Gastrocnemius medialis (tissue), 4 donors: ENCODE results near the gene LPCAT1. TPM values are rescaled to one million over a fixed set of nuclear protein-coding genes. Genes with fewer than 3 reads are reported as not detected.
A peak's percentile ranks its signal among the peaks of the same experiment; 100 is the strongest.

ENCODE experiments used
- ATAC-seq, 2 donors: fragments of 150-250 bp; one replicate each; pipeline ENCODE4 v1.9.1; 2016
- DNase-seq, 2 donors: peaks; one replicate each; pipeline ENCODE4 v3.0.0-alpha.2; 2019
- H3K27ac ChIP-seq, 4 donors: fragments of 200-600 bp; sonication (generic); 1 replicate in 1 of 4; 2 replicates in 3 of 4; pipeline ENCODE4 v1.5.1; 2016 to 2018; ENCODE audit warnings: mild to moderate bottlenecking in 2 of 4, moderate library complexity in 1 of 4
- H3K27me3 ChIP-seq, 3 donors: fragments of 200-600 bp; sonication (generic) in 2 of 3; 1 replicate in 1 of 3; 2 replicates in 2 of 3; pipeline versions ENCODE4 v1.5.1 to v1.6.0; 2016 to 2019; ENCODE audit warnings: mild to moderate bottlenecking in 1 of 3, moderate library complexity in 1 of 3
- H3K36me3 ChIP-seq, 2 donors: fragments of 200-600 bp; sonication (generic) in 1 of 2; one replicate each; pipeline ENCODE4 v1.5.1; 2017 to 2018
- H3K4me1 ChIP-seq, 2 donors: fragments of 200-600 bp; sonication (generic) in 1 of 2; one replicate each; pipeline ENCODE4 v1.5.1; 2016 to 2017; ENCODE audit warnings: mild to moderate bottlenecking in 2 of 2
- H3K4me3 ChIP-seq, 4 donors: fragments of 200-600 bp; sonication (generic) in 3 of 4; 1 replicate in 1 of 4; 2 replicates in 3 of 4; pipeline ENCODE4 v1.5.1; 2016 to 2019; ENCODE audit warnings: mild to moderate bottlenecking in 2 of 4
- H3K9me3 ChIP-seq, 3 donors: fragments of 200-600 bp; sonication (generic) in 2 of 3; 1 replicate in 1 of 3; 2 replicates in 2 of 3; pipeline ENCODE4 v1.5.1; 2016 to 2019
- POLR2A ChIP-seq, 2 donors: fragments of 450-650 bp; IDR thresholded peaks; one replicate each; pipeline ENCODE4 v1.6.1; 2017; ENCODE audit warnings: antibody characterized with exemption in 2 of 2, mild to moderate bottlenecking in 2 of 2, moderate library complexity in 2 of 2
- in situ Hi-C, 4 donors: fragments of 200-750 bp; cut with MboI; loops; one replicate each; pipeline versions ENCODE4 v1.15.0 to v1.8.0; 2017; ENCODE audit warnings: low sequenced_read_pairs in 4 of 4
- intact Hi-C: fragments of 100-400 bp; cut with DNase I; formaldehyde crosslinking; loops from one replicate; pipeline ENCODE4 v1.15.1; 2023; ENCODE audit warnings: low total_unique reads
- total RNA-seq, 4 donors: library from RNA; depleted of rRNA; stranded (reverse); fragments of >200 nt; gene quantifications; one replicate each; pipeline versions ENCODE4 v1.1.0 to v1.2.3, GENCODE V29; 2016
- TF ChIP-seq, protein P1 (sequence below), 5 experiments: fragments of 450-650 bp in 3 of 5; fragments of 200-600 bp in 2 of 5; sonication (generic) in 2 of 5; IDR thresholded peaks in 4 of 5; conservative IDR thresholded peaks in 1 of 5; 1 replicate in 4 of 5; 2 replicates in 1 of 5; pipeline ENCODE4 v1.5.1; 2016 to 2019; ENCODE audit warnings: antibody characterized with exemption in 5 of 5, mild to moderate bottlenecking in 3 of 5, moderate library complexity in 3 of 5

LPCAT1 gene
- total RNA-seq, 4 donors from 2014 or later: 1.4 to 9.2 (median 4.2) TPM

- intact Hi-C loops (no loop called here), in situ Hi-C loops (no loop called here)
- ATAC-seq: no peak
- Histone ChIP-seq H3K4me1 (no peaks in the 10 kb centered on the region), H3K9me3 (no peaks in the 10 kb centered on the region), H3K4me3 (no peak overlapping the region), H3K36me3 (no peaks in the 10 kb centered on the region), H3K27ac (no peak overlapping the region), H3K27me3 (no peaks in the 10 kb centered on the region)
- TF ChIP-seq, protein P1, sequence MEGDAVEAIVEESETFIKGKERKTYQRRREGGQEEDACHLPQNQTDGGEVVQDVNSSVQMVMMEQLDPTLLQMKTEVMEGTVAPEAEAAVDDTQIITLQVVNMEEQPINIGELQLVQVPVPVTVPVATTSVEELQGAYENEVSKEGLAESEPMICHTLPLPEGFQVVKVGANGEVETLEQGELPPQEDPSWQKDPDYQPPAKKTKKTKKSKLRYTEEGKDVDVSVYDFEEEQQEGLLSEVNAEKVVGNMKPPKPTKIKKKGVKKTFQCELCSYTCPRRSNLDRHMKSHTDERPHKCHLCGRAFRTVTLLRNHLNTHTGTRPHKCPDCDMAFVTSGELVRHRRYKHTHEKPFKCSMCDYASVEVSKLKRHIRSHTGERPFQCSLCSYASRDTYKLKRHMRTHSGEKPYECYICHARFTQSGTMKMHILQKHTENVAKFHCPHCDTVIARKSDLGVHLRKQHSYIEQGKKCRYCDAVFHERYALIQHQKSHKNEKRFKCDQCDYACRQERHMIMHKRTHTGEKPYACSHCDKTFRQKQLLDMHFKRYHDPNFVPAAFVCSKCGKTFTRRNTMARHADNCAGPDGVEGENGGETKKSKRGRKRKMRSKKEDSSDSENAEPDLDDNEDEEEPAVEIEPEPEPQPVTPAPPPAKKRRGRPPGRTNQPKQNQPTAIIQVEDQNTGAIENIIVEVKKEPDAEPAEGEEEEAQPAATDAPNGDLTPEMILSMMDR (IDR thresholded peaks at IDR 0.05 in 4 of 5, conservative IDR thresholded peaks at IDR 0.05 in 1 of 5): no peak
- no peak for TF ChIP-seq POLR2A (IDR thresholded peaks at IDR 0.05)
- peak in 1 of 2 donors; percentile 9 for DNase-seq
Measured at GRCh38 chr5:1511651-1512540, 11.9 kb downstream of the LPCAT1 start.

DNA sequence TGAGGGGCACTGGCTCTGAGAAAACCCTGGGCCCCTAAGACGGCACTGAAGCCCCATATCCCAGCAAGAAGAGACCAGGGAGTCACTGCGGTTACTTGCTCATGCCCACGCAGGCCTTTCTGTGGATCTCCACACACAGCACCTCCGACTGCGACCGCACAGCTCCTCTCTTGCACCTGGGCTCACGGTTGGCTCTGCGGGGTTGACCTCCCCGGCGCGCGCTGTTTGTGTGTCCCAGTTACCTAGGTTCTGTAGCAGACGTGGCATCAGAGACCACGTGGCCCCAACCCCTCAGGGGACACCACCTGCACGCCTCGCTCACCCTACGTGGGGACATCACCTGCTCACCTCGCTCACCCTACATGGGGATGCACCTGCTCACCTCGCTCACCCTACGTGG, 12.7 kb downstream of the LPCAT1 start:
- in situ Hi-C loops: no loop called here
- ATAC-seq: no peak
- DNase-seq: peak in 1 of 2 donors; percentile 5
- H3K4me3 ChIP-seq: no peak overlapping the region
- no peaks in the 10 kb centered on the region for H3K9me3 ChIP-seq
- intact Hi-C loops: no loop called here
- H3K4me1 ChIP-seq: no peaks in the 10 kb centered on the region
- TF ChIP-seq, protein P1 (IDR thresholded peaks at IDR 0.05 in 4 of 5, conservative IDR thresholded peaks at IDR 0.05 in 1 of 5): no peak
- TF ChIP-seq POLR2A (IDR thresholded peaks at IDR 0.05): no peak
- H3K27ac ChIP-seq: no peak overlapping the region
- H3K27me3 ChIP-seq: no peaks in the 10 kb centered on the region
- H3K36me3 ChIP-seq: no peaks in the 10 kb centered on the region

- no peak for ATAC-seq
- in situ Hi-C loops: no loop called here
- TF ChIP-seq POLR2A (IDR thresholded peaks at IDR 0.05): no peak
- TF ChIP-seq, protein P1 (IDR thresholded peaks at IDR 0.05 in 4 of 5, conservative IDR thresholded peaks at IDR 0.05 in 1 of 5): no peak
- H3K9me3 ChIP-seq: no peaks in the 10 kb centered on the region
- no peak overlapping the region for H3K4me3 ChIP-seq
- intact Hi-C loops: no loop called here
- no peaks in the 10 kb centered on the region for H3K36me3 ChIP-seq
- no peaks in the 10 kb centered on the region for H3K4me1 ChIP-seq
- no peak overlapping the region for H3K27ac ChIP-seq
- H3K27me3 ChIP-seq: no peaks in the 10 kb centered on the region
- peak in 1 of 2 donors; percentile 4 for DNase-seq
Measured at GRCh38 chr5:1510631-1511030, 13.1 kb downstream of the LPCAT1 start.

DNA sequence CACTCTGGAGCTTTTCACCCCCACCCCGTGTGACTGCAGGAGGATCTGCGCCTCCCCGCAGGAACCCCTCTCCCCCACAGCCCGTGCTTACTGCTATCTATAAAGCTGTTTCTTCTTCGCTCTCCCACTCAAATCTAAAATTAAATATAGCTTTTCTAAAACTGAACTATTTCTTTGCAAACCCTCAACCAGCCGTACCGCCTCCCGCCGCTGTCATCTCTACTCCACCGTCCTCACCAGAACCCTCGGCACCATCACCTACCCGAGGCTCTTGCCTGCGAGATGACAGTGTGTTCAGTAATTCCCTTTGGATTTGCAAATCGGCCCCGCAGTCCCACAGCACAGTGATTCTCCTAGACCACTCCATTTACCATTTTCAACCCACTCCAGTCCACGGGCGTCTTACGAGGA, 13.6 kb downstream of the LPCAT1 start:
- no peak for ATAC-seq
- Histone ChIP-seq H3K36me3 (no peaks in the 10 kb centered on the region), H3K4me3 (no peak overlapping the region), H3K27me3 (no peaks in the 10 kb centered on the region), H3K9me3 (no peaks in the 10 kb centered on the region), H3K4me1 (no peaks in the 10 kb centered on the region), H3K27ac (no peak overlapping the region)
- DNase-seq: no peak
- TF ChIP-seq, protein P1 (IDR thresholded peaks at IDR 0.05 in 4 of 5, conservative IDR thresholded peaks at IDR 0.05 in 1 of 5): no peak
- TF ChIP-seq POLR2A (IDR thresholded peaks at IDR 0.05): no peak
- intact Hi-C loops: no loop called here
- in situ Hi-C loops: no loop called here
